HG03066 (cell line): ENCODE data around the gene CMPK2.
"Not testable (repeated sequence)": the region's sequence is repeated elsewhere in the genome, so short reads cannot be mapped to it uniquely, and the experiment has no call there.

Experiments
- ATAC-seq: cut with Tn5 transposase; IDR thresholded peaks from one replicate; pipeline ENCODE4 v1.9.1; 2021; ENCODE audit warnings: low read depth; ENCODE audit not compliant: unreplicated experiment

CMPK2 gene

GRCh38 chr2:6865346-6866274 lies at the start of gene CMPK2:
CMPK2 (minus strand) TSS chr2:6865907; CDS start chr2:6865696, 211 bp downstream.
- ATAC-seq: peak; percentile 60

GRCh38 chr2:6915399-6915798 lies 49.7 kb upstream of the CMPK2 start:
- no peak for ATAC-seq

GRCh38 chr2:6914828-6915227 lies 49.1 kb upstream of the CMPK2 start:
- no peak for ATAC-seq

- no peak for ATAC-seq
Observed at GRCh38 chr2:6913415-6914157, 47.9 kb upstream of the CMPK2 start.

- no peak for ATAC-seq
Observed at GRCh38 chr2:6911721-6912120, 46.0 kb upstream of the CMPK2 start.

GRCh38 chr2:6909431-6910385 lies 44.0 kb upstream of the CMPK2 start:
- ATAC-seq: peak; percentile 98

- no peak for ATAC-seq
Observed at GRCh38 chr2:6908291-6908690, 42.6 kb upstream of the CMPK2 start.

- no peak for ATAC-seq
Observed at GRCh38 chr2:6906165-6906741, 40.5 kb upstream of the CMPK2 start.

- ATAC-seq: no peak
Observed at GRCh38 chr2:6905668-6906067, 40.0 kb upstream of the CMPK2 start.

- ATAC-seq: not testable (repeated sequence)
Observed at GRCh38 chr2:6902581-6902980, 36.9 kb upstream of the CMPK2 start.

- no peak for ATAC-seq
Observed at GRCh38 chr2:6896930-6897759, 31.4 kb upstream of the CMPK2 start.

GRCh38 chr2:6893876-6894482 lies 28.3 kb upstream of the CMPK2 start:
- ATAC-seq: no peak

- no peak for ATAC-seq
Observed at GRCh38 chr2:6888724-6889123, 23.0 kb upstream of the CMPK2 start.

- no peak for ATAC-seq
Observed at GRCh38 chr2:6887751-6888192, 22.1 kb upstream of the CMPK2 start.

- no peak for ATAC-seq
Observed at GRCh38 chr2:6885968-6886367, 20.3 kb upstream of the CMPK2 start.

- ATAC-seq: no peak
Observed at GRCh38 chr2:6885551-6885950, 19.8 kb upstream of the CMPK2 start.

GRCh38 chr2:6883448-6884122 lies 17.9 kb upstream of the CMPK2 start:
- ATAC-seq: no peak

GRCh38 chr2:6881516-6881915 lies 15.8 kb upstream of the CMPK2 start:
- no peak for ATAC-seq
